ENCODE measurements around the gene AGAP2.
A peak's percentile ranks its signal among the peaks of the same experiment; 100 is the strongest.

Gene AGAP2

DNA sequence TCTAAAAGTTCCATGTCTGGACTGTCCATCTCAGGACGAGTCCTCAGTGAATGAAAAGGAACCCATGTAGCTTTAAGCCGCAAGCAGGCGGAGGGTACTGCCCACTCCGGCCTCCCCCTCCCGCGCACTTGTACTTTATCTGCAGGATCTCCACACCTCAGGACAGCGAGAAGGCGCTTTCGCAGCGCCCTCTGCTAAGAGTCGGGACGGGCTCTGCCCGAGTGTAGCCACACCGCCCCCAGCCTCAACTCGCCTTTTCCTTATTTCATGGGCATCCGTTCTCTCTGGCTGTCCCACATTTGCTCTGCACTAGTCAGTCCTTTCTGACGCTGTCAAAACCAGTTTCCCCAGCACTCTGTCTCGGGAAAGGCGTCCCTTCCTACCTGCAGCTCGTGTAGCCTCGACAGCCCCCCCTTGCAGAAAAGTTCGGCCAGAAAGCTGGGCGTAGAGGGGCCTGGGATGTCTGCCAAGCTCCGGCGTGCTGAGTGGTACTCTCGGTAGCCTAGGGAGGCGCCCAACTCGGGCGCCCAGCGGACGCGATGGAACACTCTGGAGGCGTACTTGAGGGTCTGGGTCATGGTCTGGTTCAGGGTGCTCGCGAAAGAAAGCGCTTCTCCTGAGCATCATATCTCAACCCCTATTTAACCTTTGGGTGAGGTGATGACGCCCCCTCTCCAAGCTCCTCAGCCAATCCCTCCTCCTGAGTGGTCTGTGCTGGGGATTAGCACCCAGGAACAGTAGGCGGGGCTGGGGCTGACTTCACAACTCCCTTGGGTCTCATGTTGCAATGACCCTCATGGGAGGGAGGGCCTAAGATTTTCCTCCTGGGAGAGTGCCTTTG, 28.1 kb upstream of the AGAP2 start, which contains the start of gene CYP27B1:
Gene CYP27B1, minus strand, starts transcription at position 615 of the 841 bp plus-strand sequence. Its CDS starts 37 bp downstream, at position 578.
- no peak for DNase-seq

DNA sequence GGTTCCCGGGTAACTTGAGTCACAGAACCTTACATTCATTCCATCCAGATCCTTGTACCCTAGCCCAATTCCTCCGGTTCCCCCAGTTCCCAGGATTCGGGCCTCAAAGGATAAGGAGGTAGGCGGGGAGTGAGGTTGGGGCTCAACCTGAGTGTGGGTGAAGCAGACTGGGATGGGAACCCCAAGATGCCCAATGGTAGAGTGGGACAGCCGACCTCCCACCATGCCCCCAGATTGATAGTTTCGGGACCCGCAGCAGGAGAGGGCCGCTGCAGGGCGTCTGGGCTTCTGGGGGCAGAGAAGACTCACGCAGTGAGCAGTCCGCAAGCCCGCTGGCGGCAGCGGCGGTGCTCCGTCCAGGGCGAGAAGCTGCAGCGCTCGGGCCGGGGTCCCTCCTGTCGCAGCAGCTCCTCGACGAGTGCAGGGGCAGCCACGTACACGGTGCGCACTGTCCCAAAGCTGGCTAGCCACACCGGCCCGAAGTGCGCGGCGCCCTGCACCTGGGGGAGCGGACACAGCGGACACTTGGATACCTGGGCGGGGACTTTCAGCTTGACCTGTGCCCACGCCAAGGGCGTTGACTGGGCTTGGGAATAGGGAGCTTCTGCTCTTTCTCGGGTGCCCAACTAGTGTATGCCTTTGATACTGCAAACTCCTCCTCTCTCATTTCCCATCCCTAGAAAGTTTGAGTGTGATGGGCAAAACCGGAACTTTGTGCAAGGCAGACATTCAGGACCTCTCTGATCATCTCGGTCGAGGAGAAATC, 27.3 kb upstream of the AGAP2 start:
- DNase-seq, result no peak

DNA sequence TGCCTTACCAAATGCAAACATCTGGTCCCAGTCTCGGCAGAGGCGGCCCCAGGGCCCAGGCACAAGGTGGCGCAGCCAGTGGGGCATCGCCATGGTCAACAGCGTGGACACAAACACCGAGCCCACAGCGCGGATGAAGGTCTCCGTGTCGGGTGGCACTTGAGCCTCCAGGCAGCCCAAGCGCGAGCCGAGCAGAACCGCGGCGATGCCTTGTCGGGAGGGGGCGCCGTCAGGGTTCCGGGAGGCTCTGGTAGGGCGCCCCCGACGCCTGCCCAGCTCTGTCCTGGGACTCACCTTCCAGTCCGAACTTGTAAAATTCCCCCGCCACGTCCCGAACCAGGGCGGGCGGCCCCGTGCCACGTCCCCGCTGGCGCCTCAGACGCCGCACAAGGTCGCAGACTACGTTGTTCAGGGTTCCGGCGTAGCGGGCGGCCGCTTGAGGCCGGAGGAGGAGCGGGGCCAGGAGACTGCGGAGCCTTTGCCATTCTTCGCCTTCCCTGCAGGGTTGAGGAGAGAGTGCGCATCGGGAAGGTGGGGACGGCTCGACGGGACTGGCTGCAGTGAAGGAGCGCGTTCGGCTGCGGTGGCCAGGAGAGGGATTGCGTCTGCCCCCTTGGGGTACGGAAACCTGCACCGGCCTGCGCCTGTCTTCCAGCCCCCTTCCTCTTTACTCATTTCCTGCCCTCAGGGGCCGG, 26.6 kb upstream of the AGAP2 start:
- DNase-seq, result peak; percentile 10

DNA sequence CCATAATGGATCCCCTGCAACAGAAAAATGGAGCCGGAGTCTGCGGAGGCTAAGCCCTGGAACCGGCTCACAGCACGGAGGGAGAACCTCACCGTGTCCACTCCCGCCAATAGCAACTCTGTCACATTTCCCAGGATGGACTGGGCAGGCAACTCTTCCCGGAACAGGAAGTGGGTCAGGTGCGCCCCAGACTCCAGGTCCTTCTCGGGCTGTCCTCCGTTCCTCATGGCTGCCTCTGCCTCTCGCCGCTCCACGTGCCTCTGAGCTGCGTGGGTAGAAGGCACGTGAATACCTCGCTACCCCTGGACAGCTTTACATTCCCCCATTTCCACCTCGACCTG, 26.1 kb upstream of the AGAP2 start:
- DNase-seq, result no peak

DNA sequence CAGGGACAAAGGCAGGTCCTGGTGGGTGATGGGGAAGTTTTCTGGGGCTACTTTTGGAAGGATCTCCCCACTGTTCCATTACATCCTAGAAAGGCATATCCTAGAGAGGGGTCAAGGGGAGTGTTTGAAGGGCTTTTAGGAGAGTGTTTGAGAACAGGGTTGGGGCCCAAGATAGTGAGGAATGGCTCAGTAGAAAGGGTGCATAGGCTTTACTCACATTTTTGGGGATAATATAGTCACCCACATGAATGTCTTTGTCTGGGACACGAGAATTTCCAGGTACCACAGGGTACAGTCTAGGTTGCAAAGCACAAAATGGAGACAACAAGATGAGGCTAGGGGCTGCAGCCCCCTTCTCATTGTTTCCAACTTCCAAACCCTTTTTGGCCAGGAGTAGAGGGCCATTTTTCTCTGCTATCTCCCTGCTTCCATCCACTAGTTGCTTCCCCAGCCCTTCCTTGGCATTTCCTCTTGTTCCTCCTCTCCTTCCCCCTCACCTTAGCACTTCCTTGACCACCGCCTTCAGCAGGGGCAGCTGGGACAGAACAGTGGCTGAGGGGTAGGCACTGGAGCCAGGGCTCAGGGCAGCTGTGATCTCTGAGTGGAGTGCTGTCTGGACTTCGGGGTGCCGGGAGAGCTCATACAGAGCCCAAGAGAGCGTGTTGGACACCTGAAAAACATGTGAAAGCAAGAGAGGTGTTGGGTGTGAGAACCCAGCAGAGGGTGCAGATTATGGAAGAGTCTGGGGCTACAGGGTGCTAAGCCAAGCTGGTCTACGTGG, 25.5 kb upstream of the AGAP2 start:
- no peak for DNase-seq

DNA sequence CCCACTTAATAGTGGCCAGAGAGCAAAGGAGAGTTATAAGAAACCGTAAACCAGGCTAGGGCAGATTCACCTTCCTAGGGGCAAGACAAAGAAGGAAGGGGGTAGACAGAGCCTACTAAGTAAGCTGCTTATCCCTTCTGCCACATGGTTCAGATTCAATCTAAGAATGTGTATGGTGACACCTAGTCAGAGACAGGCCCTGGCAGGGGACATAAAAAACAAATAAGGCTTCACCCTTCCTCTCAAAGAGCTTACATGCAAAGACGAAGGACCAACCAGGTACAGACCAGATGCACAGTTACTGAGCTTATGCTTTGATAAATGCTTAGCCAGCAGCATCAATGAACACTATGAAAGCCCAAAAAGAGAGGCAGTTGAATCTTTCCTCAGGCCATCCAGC, 23.9 kb upstream of the AGAP2 start:
- DNase-seq, result no peak

DNA sequence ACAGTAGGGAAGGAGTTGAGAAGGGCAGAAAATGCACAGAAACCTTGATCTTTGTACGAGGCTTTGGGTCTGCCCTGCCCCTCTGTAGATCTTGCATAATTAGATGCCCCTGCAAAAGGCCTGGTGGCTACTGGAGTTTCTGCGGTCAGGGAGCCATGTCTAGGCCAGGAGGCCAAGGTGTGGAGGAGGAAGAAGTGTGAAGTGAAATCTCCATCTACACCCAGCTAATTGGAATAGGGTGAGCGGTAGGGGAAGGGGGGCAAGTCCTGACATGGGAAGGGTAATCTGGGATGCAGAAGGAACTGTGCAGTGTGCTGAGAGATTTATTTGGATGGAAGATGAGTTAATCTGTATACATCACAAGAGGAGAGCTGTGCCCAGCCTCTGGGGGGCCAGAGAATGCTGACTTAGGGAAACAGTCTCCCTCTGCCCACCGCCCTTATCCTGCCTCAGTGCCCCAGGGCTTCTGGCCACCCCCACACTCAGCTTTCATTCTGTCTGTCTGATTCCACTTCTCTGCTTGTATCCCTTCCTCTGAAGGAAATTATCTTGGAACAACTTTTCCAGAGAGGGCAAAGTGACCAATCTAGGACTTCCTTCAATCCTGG, 23.0 kb upstream of the AGAP2 start:
- no peak for DNase-seq

DNA sequence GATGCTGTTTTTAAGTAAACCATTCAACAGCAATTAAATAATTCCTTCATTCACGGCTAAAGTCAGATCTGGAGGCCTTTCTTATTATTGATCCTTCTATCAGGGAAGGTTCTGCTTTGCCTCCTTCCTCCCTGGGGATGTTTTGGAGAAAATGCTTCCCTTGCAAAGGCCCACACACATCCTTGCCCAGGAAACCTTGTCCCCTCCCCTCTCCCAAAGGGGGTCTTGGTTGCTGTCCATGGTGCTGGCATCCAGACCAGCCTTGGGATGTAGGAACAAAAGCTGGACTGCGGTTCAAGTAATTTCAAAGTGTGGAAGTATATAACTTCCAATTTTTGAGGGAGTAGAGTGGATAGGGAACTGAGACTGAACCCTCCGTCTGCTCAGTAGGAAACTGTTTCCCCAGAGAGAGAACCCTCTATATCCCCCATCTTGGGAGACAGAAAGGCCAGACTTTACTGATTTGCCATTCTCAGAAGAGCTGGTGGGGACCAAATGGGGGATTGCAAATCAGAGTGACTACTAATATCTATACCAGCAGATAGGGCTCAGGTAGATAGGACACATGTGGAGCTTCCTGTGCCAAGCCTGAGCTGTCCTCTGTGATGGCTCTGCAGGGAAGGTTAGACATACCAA, 21.9 kb upstream of the AGAP2 start:
- DNase-seq, result no peak

DNA sequence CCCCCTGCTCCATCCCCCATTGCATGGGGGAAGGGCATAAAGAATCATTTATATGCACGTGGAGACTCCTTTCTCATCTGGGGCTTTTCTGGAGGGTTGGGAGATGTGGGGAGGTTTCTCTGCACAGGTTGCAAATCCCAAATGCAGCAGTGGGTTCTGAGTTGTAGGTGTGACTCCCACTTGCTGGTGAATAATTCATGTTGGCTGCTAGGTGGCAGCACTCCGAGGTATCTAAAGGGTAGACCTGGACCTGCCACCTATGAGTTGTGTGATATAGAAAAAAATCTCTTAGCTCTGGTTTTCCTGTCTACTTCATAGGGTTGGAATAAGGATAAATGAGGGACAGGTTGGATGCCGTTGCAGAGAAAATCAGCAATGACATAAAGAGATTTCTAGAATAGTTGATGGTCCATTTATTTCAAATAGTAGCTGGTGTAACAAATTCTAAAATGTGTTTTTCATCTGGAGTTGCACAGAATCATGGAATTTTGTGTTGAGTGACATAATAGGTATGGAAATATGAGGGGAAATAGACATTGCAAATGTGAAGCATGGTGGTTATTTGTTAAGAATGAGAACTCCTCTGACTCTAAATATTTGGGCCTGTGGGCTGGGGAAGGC, 20.9 kb upstream of the AGAP2 start:
- no peak for DNase-seq

DNA sequence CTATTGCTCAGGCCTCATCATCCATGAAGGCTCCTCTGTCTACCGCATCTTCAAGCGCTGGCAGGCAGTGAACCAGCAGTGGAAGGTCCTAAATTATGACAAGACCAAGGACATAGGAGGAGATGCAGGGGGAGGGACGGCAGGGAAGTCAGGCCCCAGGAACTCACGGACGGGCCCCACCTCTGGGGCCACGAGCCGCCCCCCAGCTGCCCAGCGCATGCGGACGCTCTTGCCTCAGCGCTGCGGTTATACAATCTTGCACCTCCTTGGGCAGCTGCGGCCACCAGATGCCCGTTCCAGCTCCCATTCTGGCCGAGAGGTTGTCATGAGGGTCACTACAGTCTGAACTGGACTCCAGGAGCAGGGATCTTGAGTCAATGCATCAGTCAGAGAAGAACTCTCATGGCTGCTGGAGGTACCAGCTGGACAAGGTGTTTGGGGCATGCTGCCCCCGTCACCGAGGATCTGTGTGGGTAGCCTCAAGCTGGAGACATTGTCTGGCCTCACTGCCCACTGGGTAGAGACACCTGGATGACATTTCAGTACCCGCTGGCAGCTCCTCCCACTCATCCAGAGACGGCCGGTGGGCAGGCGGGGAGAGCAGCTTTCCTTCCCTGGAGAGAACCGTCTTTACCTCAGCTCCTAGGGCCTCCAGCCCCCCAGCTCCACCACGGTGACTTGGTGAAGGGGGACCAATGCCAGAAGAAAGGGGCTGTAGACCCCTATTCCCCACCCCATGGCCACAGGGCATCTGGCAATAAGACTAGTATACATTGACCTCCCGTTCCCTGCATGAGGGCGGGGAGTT, 20.2 kb upstream of the AGAP2 start:
- no peak for DNase-seq

DNA sequence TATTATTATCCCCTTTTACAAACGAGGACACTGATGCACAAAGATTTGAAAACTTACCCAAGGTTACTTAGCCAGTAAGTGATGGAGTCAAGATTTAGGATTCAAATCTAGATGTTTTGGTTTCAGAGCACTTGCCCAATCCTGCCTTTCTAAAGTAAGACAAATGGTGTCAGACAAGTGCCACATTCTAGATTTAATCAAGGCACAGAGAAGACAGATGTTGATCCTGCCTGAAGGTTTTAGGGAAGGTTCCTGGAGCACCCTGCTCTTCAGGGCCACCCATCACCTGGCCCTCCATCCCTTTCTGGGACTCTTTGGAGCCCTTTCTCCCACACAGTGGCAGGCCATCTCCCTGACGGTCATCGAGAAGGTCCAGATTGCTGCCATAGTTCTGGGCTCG, 19.2 kb upstream of the AGAP2 start:
- no peak for DNase-seq

DNA sequence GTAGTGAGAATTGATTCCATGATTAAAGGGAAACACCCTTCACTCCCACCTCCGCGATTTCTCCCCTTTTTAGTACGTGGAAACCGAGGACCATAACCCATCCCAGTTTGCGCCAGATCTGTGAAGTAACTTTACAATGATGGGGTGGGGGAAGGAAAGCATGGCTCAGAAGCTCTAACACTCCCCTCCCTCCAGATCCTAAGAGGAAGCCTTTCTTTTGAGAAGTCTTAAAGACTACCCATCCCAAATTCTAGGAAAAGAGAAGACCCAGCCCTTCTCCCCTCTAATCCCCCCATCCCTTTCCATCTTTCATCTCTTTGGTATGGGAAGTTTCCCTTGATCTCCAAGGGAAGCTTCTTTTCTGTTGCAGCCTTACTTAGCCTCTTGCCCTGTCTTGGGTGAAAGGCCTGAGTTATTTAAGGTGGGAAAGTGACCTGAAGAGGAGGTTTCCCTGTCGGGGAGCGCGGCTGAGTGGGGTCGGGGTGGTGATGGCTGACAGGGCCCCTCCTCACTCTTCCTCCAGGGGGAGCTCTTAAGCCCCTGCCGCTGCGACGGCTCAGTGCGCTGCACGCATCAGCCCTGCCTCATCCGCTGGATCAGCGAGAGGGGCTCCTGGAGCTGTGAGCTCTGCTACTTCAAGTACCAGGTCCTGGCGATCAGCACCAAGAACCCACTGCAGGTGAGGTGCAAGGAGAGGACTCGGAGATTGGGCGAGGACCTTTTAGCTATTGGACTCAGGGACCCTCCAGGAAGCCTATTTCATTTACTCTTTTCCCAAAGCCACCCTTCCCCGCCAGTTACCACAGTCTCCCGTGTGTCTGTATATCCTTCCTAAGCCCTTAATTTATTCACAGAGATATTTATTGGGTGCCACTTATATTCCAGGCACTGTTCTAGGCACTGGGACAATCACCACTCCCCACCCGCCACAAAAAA, 18.1 kb upstream of the AGAP2 start:
- peak; percentile 40 for DNase-seq

DNA sequence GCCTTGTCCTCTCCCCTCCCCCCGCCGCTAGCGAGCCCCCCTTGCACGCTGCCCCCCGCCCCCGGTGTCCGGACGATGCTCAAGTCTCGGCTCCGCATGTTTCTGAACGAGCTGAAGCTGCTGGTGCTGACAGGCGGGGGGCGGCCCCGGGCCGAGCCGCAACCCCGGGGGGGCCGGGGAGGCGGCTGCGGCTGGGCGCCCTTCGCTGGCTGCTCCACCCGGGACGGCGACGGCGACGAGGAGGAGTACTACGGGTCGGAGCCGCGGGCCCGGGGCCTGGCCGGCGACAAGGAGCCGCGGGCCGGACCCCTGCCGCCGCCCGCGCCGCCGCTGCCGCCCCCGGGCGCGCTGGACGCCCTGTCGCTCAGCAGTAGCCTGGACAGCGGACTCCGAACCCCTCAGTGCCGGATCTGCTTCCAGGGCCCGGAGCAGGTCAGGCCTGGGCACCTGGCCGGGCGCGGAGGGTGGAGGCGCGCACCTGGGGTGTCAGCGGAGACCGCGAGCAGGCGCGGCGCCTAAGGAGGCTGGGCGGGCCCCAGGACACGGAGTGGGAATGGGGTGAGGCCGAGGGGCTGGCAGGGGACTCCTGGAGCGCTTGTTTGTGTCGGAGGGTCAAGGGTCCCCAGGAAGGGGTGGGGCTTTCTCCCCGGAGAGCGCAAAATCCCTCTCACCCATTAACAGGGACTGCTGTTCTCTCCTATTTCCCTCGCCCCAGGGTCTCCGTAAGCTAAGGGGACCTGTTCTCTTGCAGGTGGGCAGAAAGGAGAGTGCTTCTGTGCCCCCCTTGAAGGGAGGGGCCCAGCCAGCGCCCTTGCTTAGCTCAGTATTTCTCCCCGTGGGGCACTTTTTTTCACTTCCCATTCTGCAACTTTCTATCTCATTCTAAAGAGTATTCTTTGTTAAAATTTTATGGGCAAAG, 17.2 kb upstream of the AGAP2 start:
- no peak for DNase-seq

DNA sequence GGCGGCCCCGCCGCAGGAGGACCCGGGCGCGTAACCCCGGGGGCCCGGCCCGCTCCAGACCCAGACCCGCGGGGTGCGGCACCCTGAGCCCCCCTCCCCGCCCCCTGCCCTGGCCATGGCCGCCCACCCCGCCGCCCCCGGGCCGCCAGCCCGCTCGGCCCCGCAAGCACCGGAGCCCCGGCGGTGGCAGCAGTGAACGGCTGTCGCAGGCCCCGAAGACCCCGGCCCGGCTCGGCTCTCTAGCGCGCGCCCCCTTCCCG, 16.6 kb upstream of the AGAP2 start:
- no peak for DNase-seq

DNA sequence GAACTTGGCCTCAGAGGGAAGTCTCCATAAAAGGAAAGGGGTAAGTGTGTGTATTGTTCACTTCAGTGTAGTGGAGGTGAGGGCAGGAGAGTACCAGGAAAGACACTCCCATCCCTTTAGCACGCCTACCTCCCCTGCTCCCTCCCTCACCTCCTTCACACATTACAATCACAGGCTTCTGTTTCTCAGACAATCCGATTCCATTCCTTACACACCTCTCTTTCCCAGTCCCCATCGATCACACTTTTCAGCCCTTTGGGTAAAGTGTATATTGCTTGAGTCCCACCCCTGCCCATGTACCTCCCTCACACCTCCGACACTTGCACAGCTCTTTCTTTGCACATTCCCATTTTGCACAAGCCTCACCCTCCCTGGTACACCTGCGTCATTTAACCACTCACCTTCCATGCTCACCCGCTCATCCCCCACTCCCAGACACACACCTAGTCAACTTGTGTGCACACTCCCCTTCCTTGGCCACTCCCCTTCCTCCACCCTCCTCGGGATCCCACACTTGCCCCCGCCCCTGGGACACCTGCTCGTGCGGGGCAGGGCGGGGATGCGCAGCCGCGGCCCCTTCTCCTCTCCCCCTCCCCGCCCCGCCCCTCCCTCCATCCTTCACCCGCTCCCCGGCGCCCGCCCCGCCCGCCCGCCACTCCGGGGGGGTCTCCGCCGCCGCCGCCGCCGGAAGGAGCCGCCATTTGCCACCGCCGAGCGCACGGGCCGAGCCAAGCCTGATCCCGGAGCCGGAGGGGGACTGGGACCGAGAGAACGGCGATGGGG, 16.1 kb upstream of the AGAP2 start, which contains the start of gene MARCHF9:
Gene MARCHF9, plus strand, starts transcription at position 693 of the 783 bp plus-strand sequence. CDS start 426 bp downstream, outside the sequence.
- DNase-seq, result peak; percentile 86

DNA sequence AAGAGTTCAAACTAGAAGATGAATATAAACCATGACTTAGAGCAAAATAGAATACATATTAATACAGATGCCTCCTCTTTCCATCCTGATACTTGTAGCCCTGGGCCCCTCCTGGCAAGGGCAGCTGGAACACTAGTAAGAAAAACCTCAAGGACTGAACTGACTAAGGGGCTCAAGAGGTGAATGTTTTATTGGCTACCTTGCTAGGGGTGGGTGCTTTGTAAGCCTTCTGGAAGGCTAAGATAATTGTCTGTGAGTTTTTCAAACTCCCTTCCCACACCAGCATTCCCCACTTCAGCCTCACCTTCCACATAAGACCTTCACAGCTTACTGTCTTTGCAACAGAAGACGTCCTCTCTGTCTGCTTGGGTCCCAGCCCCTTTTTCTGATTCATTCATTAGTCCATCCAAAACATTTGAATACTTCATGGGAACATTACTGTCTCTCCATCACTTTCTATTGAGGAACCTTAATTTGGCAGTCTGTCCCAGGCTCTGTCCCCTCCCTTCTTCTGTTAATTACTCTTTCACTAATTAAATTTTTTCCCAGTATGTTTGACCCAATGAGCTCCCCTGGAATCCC, 15.3 kb upstream of the AGAP2 start:
- no peak for DNase-seq

DNA sequence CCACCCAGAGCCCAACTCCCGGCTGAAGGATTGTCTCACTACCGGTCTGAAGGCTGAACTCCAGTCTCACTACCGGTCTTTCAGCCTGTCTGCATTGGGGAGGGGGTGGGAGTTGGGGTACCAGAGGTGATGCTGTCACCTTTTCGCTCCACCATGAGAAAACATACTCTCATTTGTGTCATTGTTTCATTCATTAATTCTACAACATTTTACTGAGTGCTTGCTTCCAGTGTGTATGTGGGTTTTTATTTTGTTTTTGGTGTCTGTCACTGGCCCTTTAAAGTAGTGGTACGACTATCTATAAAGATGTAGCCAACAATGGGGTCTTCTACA, 14.1 kb upstream of the AGAP2 start:
- DNase-seq, result no peak
